ENCODE results near the gene UGT1A9.

UGT1A9 gene

GRCh38 chr2:233674995-233675394 lies 3.3 kb downstream of the UGT1A9 start:
- Histone ChIP-seq H3K27me3 (replicated peaks; ENCODE audit: control insufficient read depth, insufficient read depth, low read length) (no peaks in the 10 kb centered on the region), H3K4me3 (replicated peaks; ENCODE audit: low read depth, low read length) (no peak overlapping the region), H3K36me3 (ENCODE audit: control insufficient read depth, insufficient read depth, low read length) (no peaks in the 10 kb centered on the region)
- TF ChIP-seq, protein P1, sequence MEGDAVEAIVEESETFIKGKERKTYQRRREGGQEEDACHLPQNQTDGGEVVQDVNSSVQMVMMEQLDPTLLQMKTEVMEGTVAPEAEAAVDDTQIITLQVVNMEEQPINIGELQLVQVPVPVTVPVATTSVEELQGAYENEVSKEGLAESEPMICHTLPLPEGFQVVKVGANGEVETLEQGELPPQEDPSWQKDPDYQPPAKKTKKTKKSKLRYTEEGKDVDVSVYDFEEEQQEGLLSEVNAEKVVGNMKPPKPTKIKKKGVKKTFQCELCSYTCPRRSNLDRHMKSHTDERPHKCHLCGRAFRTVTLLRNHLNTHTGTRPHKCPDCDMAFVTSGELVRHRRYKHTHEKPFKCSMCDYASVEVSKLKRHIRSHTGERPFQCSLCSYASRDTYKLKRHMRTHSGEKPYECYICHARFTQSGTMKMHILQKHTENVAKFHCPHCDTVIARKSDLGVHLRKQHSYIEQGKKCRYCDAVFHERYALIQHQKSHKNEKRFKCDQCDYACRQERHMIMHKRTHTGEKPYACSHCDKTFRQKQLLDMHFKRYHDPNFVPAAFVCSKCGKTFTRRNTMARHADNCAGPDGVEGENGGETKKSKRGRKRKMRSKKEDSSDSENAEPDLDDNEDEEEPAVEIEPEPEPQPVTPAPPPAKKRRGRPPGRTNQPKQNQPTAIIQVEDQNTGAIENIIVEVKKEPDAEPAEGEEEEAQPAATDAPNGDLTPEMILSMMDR (IDR thresholded peaks at IDR 0.05; ENCODE audit: insufficient read depth, low read length, poor library complexity, severe bottlenecking): no peak
- DNase-seq (ENCODE audit: extremely low read depth, insufficient read length): no peak

- DNase-seq (ENCODE audit: extremely low read depth, insufficient read length): no peak
- Histone ChIP-seq H3K27me3 (replicated peaks; ENCODE audit: control insufficient read depth, insufficient read depth, low read length) (no peaks in the 10 kb centered on the region), H3K4me3 (replicated peaks; ENCODE audit: low read depth, low read length) (no peak overlapping the region), H3K36me3 (ENCODE audit: control insufficient read depth, insufficient read depth, low read length) (no peaks in the 10 kb centered on the region)
- TF ChIP-seq, protein P1 (IDR thresholded peaks at IDR 0.05; ENCODE audit: insufficient read depth, low read length, poor library complexity, severe bottlenecking): no peak
Measured at GRCh38 chr2:233676046-233676445, 4.3 kb downstream of the UGT1A9 start.

DNA sequence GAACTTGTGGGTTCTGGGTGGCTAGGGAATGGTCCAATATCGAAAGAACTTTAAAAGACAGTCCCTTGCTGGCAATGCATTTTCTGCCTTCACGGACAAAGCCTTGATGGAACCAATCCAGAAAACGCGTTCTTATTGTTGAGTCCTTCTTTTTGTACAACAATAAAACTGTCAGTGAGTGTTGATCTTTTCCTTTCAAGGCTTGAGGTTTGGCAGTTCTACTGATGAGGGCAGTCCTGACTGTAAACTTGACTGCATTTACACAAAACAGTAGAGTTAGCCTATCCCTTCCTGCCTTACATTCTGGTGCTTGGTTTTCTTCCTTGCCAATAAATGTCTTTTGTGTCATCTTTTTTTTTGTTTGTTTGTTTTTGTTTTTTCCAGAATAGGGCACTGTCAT lies 7.5 kb downstream of the UGT1A9 start:
- TF ChIP-seq, protein P1 (IDR thresholded peaks at IDR 0.05; ENCODE audit: insufficient read depth, low read length, poor library complexity, severe bottlenecking): no peak
- Histone ChIP-seq H3K27me3 (replicated peaks; ENCODE audit: control insufficient read depth, insufficient read depth, low read length) (0 out of 2 replicates have a peak, but pooled peaks cover 1% of the 10 kb centered on the region), H3K4me3 (replicated peaks; ENCODE audit: low read depth, low read length) (no peak overlapping the region), H3K36me3 (ENCODE audit: control insufficient read depth, insufficient read depth, low read length) (no peaks in the 10 kb centered on the region)
- DNase-seq (ENCODE audit: extremely low read depth, insufficient read length): no peak

- Histone ChIP-seq H3K4me3 (replicated peaks; ENCODE audit: low read depth, low read length) (no peak overlapping the region), H3K36me3 (ENCODE audit: control insufficient read depth, insufficient read depth, low read length) (no peaks in the 10 kb centered on the region), H3K27me3 (replicated peaks; ENCODE audit: control insufficient read depth, insufficient read depth, low read length) (0 out of 2 replicates have a peak, but pooled peaks cover 1% of the 10 kb centered on the region)
- TF ChIP-seq, protein P1 (IDR thresholded peaks at IDR 0.05; ENCODE audit: insufficient read depth, low read length, poor library complexity, severe bottlenecking): no peak
- no peak for DNase-seq (ENCODE audit: extremely low read depth, insufficient read length)
Measured at GRCh38 chr2:233680361-233681045, 8.8 kb downstream of the UGT1A9 start.

GRCh38 chr2:233681521-233682099 lies 9.9 kb downstream of the UGT1A9 start, which contains the start of gene UGT1A7:
Gene UGT1A7 (plus strand): TSS chr2:233681901. CDS start chr2:233681938, 37 bp downstream.
- no peak within 1 kb of the TSS for H3K4me3 ChIP-seq (replicated peaks; ENCODE audit: low read depth, low read length)
- H3K36me3 ChIP-seq (ENCODE audit: control insufficient read depth, insufficient read depth, low read length): no peaks in the 10 kb centered on the region
- no peak for DNase-seq (ENCODE audit: extremely low read depth, insufficient read length)
- H3K27me3 ChIP-seq (replicated peaks; ENCODE audit: control insufficient read depth, insufficient read depth, low read length): 0 out of 2 replicates have a peak, but pooled peaks cover 1% of the 10 kb centered on the region
- TF ChIP-seq, protein P1 (IDR thresholded peaks at IDR 0.05; ENCODE audit: insufficient read depth, low read length, poor library complexity, severe bottlenecking): no peak

All from GM06990 (cell line).